Measurements from ENCODE around the gene ATP23.

ATP23 gene

GRCh38 chr12:57983858-57984505 lies 42.6 kb downstream of the ATP23 start:
- no peak for DNase-seq

GRCh38 chr12:57984629-57985151 lies 43.3 kb downstream of the ATP23 start:
- DNase-seq, result no peak

- DNase-seq, result no peak
Measured at GRCh38 chr12:57985685-57986084, 44.3 kb downstream of the ATP23 start.

GRCh38 chr12:57989838-57990237 lies 48.5 kb downstream of the ATP23 start:
- DNase-seq, result no peak

- DNase-seq, result no peak
Measured at GRCh38 chr12:57990241-57990883, 49.0 kb downstream of the ATP23 start.

- DNase-seq, result no peak
Measured at GRCh38 chr12:57992001-57992400, 50.6 kb downstream of the ATP23 start.

GRCh38 chr12:57993030-57993429 lies 51.7 kb downstream of the ATP23 start:
- no peak for DNase-seq

- no peak for DNase-seq
Measured at GRCh38 chr12:57993834-57994233, 52.5 kb downstream of the ATP23 start.

- no peak for DNase-seq
Measured at GRCh38 chr12:57996520-57996919, 55.2 kb downstream of the ATP23 start.

GRCh38 chr12:57998251-57998650 lies 56.9 kb downstream of the ATP23 start:
- no peak for DNase-seq

GRCh38 chr12:58000499-58000898 lies 59.1 kb downstream of the ATP23 start:
- no peak for DNase-seq

- no peak for DNase-seq
Measured at GRCh38 chr12:58007875-58008274, 66.5 kb downstream of the ATP23 start.

- DNase-seq, result no peak
Measured at GRCh38 chr12:58008634-58009033, 67.3 kb downstream of the ATP23 start.

Measured in CD4-positive, alpha-beta T cell treated with Interleukin-21 for 1 hour (primary cell).